Measurements from ENCODE around the gene MBD3L3. TPM values are rescaled to one million over a fixed set of nuclear protein-coding genes. Genes with fewer than 3 reads are reported as not detected.

MBD3L3 gene
- total and polyA plus RNA-seq, 9 of the 15 experiments (the other 6 are each of a cell fraction or from before 2014, with no cell fraction given): not detected

- peak; percentile 94 for TF ChIP-seq NKRF (IDR thresholded peaks at IDR 0.05; ENCODE audit: borderline replicate concordance)
- no peak for TF ChIP-seq ZNF436 (CRISPR knock-in tag; IDR thresholded peaks at IDR 0.05)
- TF ChIP-seq ZFX (CRISPR knock-in tag; IDR thresholded peaks at IDR 0.05): peak; percentile 61
- TF ChIP-seq SIX5 (IDR thresholded peaks at IDR 0.05; ENCODE audit: borderline replicate concordance in 1 of 2, insufficient read depth in 1 of 2, low read depth in 1 of 2, low read length in 2 of 2): peak in 1 of 2 experiments; percentile 4; a peak in 1 of 4 replicates
- TF ChIP-seq NFYB (IDR thresholded peaks at IDR 0.05; ENCODE audit: extremely low read depth, insufficient read length): no peak
- TF ChIP-seq PCBP1 (IDR thresholded peaks at IDR 0.05; ENCODE audit: low read depth, low read length, poor library complexity, severe bottlenecking): peak; percentile 75
- 0 out of 2 replicates have a peak, but pooled peaks have one; percentile 76 for TF ChIP-seq THRB (CRISPR knock-in tag; conservative IDR thresholded peaks at IDR 0.05)
- TF ChIP-seq TAF9B (IDR thresholded peaks at IDR 0.05; ENCODE audit: partially characterized antibody): peak; percentile 58
- TF ChIP-seq, protein P1, sequence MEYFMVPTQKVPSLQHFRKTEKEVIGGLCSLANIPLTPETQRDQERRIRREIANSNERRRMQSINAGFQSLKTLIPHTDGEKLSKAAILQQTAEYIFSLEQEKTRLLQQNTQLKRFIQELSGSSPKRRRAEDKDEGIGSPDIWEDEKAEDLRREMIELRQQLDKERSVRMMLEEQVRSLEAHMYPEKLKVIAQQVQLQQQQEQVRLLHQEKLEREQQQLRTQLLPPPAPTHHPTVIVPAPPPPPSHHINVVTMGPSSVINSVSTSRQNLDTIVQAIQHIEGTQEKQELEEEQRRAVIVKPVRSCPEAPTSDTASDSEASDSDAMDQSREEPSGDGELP (CRISPR knock-in tag; IDR thresholded peaks at IDR 0.05; ENCODE audit: borderline replicate concordance): peak; percentile 96
- peak; percentile 87 for TF ChIP-seq SUPT5H (IDR thresholded peaks at IDR 0.05)
- TF ChIP-seq DIDO1 (tag; IDR thresholded peaks at IDR 0.05; ENCODE audit: low read depth): no peak
- peak; percentile 47 for TF ChIP-seq ASH1L (IDR thresholded peaks at IDR 0.05; ENCODE audit: borderline replicate concordance, low read depth, partially characterized antibody)
- TF ChIP-seq PKNOX1 (IDR thresholded peaks at IDR 0.05): peak; percentile 89
- peak; percentile 73 for TF ChIP-seq MTA3 (IDR thresholded peaks at IDR 0.05; ENCODE audit: borderline replicate concordance)
- TF ChIP-seq, protein P2, sequence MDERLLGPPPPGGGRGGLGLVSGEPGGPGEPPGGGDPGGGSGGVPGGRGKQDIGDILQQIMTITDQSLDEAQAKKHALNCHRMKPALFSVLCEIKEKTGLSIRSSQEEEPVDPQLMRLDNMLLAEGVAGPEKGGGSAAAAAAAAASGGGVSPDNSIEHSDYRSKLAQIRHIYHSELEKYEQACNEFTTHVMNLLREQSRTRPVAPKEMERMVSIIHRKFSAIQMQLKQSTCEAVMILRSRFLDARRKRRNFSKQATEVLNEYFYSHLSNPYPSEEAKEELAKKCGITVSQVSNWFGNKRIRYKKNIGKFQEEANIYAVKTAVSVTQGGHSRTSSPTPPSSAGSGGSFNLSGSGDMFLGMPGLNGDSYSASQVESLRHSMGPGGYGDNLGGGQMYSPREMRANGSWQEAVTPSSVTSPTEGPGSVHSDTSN (CRISPR knock-in tag; IDR thresholded peaks at IDR 0.05; ENCODE audit: low read depth): no peak
- TF ChIP-seq, protein P2 (tag; conservative IDR thresholded peaks at IDR 0.05; ENCODE audit: low read depth): peak; percentile 53; the same call in 1 of the 2 replicates
- no peak for TF ChIP-seq MED1 (CRISPR knock-in tag; IDR thresholded peaks at IDR 0.05; ENCODE audit: borderline replicate concordance)
- 0 out of 2 replicates have a peak, but pooled peaks have one; percentile 16 for TF ChIP-seq FOXK1 (CRISPR knock-in tag; IDR thresholded peaks at IDR 0.05; ENCODE audit: borderline replicate concordance)
These were observed 10.8 kb upstream of the MBD3L3 start, which contains the start of gene ZNF557 (continued) for GRCh38 chr19:7069042-7069903.

Data from K562 (cell line).